HG03060 (cell line): Measurements from ENCODE around the gene FAM240A.
"Not testable (repeated sequence)": the region's sequence is repeated elsewhere in the genome, so short reads cannot be mapped to it uniquely, and the experiment has no call there.

Experiments
- ATAC-seq: cut with Tn5 transposase; IDR thresholded peaks from one replicate; pipeline ENCODE4 v1.9.1; 2021; ENCODE audit warnings: low read depth, moderate number of reproducible peaks; ENCODE audit not compliant: unreplicated experiment

The FAM240A gene

GRCh38 chr3:46612324-46612723, at the start of gene FAM240A:
TSS of gene FAM240A (plus strand) at chr3:46612525. CDS start at chr3:46612684, 159 bp downstream.
- ATAC-seq = no peak

- no peak for ATAC-seq
These were observed 47.9 kb upstream of the FAM240A start for GRCh38 chr3:46564190-46565021.

GRCh38 chr3:46565077-46565476, 47.2 kb upstream of the FAM240A start:
- no peak for ATAC-seq

- ATAC-seq = no peak
These were observed 46.7 kb upstream of the FAM240A start for GRCh38 chr3:46565607-46566039.

- ATAC-seq = no peak
These were observed 46.2 kb upstream of the FAM240A start, which contains the start of gene LRRC2 for GRCh38 chr3:46566040-46566641. TSS of gene LRRC2 (minus strand) at chr3:46566302. CDS start at chr3:46551591, 14,711 bp downstream.

GRCh38 chr3:46571684-46572083, 40.6 kb upstream of the FAM240A start:
- ATAC-seq = no peak

- ATAC-seq = no peak
These were observed 38.6 kb upstream of the FAM240A start for GRCh38 chr3:46573701-46574100.

- ATAC-seq = no peak
These were observed 38.1 kb upstream of the FAM240A start for GRCh38 chr3:46574243-46574646.

- no peak for ATAC-seq
These were observed 37.3 kb upstream of the FAM240A start for GRCh38 chr3:46574881-46575576.

GRCh38 chr3:46575577-46576222, 36.6 kb upstream of the FAM240A start:
- no peak for ATAC-seq

- ATAC-seq = no peak
These were observed 35.9 kb upstream of the FAM240A start for GRCh38 chr3:46576386-46576785.

- no peak for ATAC-seq
These were observed 35.4 kb upstream of the FAM240A start for GRCh38 chr3:46576879-46577278.

GRCh38 chr3:46577580-46578249, 34.6 kb upstream of the FAM240A start:
- not testable (repeated sequence) for ATAC-seq

- no peak for ATAC-seq
These were observed 33.2 kb upstream of the FAM240A start for GRCh38 chr3:46578973-46579755.

GRCh38 chr3:46579756-46580286, 32.5 kb upstream of the FAM240A start:
- ATAC-seq = no peak

- no peak for ATAC-seq
These were observed 31.6 kb upstream of the FAM240A start for GRCh38 chr3:46580675-46581074.

- ATAC-seq = no peak
These were observed 27.5 kb upstream of the FAM240A start for GRCh38 chr3:46584598-46585467.
